HT-29 (cell line): ENCODE data around the gene CFDP1. TPM values are rescaled to one million over a fixed set of nuclear protein-coding genes. Genes with fewer than 3 reads are reported as not detected.
A peak's percentile ranks its signal among the peaks of the same experiment; 100 is the strongest.

ENCODE experiments used
- DNase-seq: peaks from one replicate; pipeline ENCODE4 v3.0.0-alpha.2; 2015; ENCODE audit warnings: low spot score
- total RNA-seq: library from RNA; depleted of rRNA; stranded (reverse); fragments of >200 nt; shearing (Covaris generic); gene quantifications from 2 replicates; pipeline ENCODE4 v1.2.3, GENCODE V29; 2014

The CFDP1 gene
- total RNA-seq, 1 experiment from 2014 or later = 15.4 TPM

- DNase-seq = no peak
Observed at GRCh38 chr16:75374388-75374787, 58.9 kb downstream of the CFDP1 start.

GRCh38 chr16:75372236-75372856 lies 61.0 kb downstream of the CFDP1 start:
- no peak for DNase-seq

- DNase-seq = no peak
Observed at GRCh38 chr16:75371171-75371570, 62.1 kb downstream of the CFDP1 start.

GRCh38 chr16:75364286-75364791 lies 69.0 kb downstream of the CFDP1 start:
- DNase-seq = no peak

GRCh38 chr16:75362846-75363245 lies 70.5 kb downstream of the CFDP1 start:
- no peak for DNase-seq

- no peak for DNase-seq
Observed at GRCh38 chr16:75361936-75362335, 71.4 kb downstream of the CFDP1 start.

- no peak for DNase-seq
Observed at GRCh38 chr16:75354170-75354569, 79.1 kb downstream of the CFDP1 start.

- no peak for DNase-seq
Observed at GRCh38 chr16:75351183-75351582, 82.1 kb downstream of the CFDP1 start.

GRCh38 chr16:75345711-75346110 lies 87.6 kb downstream of the CFDP1 start:
- no peak for DNase-seq

- DNase-seq = no peak
Observed at GRCh38 chr16:75343941-75344340, 89.4 kb downstream of the CFDP1 start.

- no peak for DNase-seq
Observed at GRCh38 chr16:75343286-75343685, 90.0 kb downstream of the CFDP1 start.

GRCh38 chr16:75342308-75342811 lies 90.9 kb downstream of the CFDP1 start:
- peak; percentile 42 for DNase-seq

GRCh38 chr16:75341564-75342307 lies 91.6 kb downstream of the CFDP1 start:
- DNase-seq = no peak

- no peak for DNase-seq
Observed at GRCh38 chr16:75340741-75341491, 92.4 kb downstream of the CFDP1 start.

- no peak for DNase-seq
Observed at GRCh38 chr16:75337430-75337829, 95.9 kb downstream of the CFDP1 start.

GRCh38 chr16:75336521-75336920 lies 96.8 kb downstream of the CFDP1 start:
- DNase-seq = no peak

GRCh38 chr16:75333721-75334163 lies 99.6 kb downstream of the CFDP1 start:
- no peak for DNase-seq

- DNase-seq = no peak
Observed at GRCh38 chr16:75329943-75330342, 103.4 kb downstream of the CFDP1 start.

- no peak for DNase-seq
Observed at GRCh38 chr16:75326333-75326732, 107.0 kb downstream of the CFDP1 start.

GRCh38 chr16:75323933-75324332 lies 109.4 kb downstream of the CFDP1 start:
- no peak for DNase-seq

- DNase-seq = no peak
Observed at GRCh38 chr16:75323198-75323597, 110.1 kb downstream of the CFDP1 start.

- no peak for DNase-seq
Observed at GRCh38 chr16:75322740-75323139, 110.6 kb downstream of the CFDP1 start.
